SK-N-SH (cell line): Measurements from ENCODE around the gene AHRR.

Source experiments
- EZH2phosphoT487 ChIP-seq: fragments of 200-600 bp; sonication (generic); IDR thresholded peaks from 2 replicates; pipeline ENCODE4 v1.6.1; 2017; ENCODE audit warnings: low read depth, mixed run types, mild to moderate bottlenecking, antibody characterized with exemption, moderate library complexity, borderline replicate concordance
- REST ChIP-seq: IDR thresholded peaks from 2 replicates; pipeline ENCODE4 v1.6.1; 2012; ENCODE audit warnings: mild to moderate bottlenecking, low read depth, low read length, moderate library complexity
- TF ChIP-seq, protein P1 (sequence below): IDR thresholded peaks from 2 replicates; pipeline ENCODE4; 2012

DNA sequence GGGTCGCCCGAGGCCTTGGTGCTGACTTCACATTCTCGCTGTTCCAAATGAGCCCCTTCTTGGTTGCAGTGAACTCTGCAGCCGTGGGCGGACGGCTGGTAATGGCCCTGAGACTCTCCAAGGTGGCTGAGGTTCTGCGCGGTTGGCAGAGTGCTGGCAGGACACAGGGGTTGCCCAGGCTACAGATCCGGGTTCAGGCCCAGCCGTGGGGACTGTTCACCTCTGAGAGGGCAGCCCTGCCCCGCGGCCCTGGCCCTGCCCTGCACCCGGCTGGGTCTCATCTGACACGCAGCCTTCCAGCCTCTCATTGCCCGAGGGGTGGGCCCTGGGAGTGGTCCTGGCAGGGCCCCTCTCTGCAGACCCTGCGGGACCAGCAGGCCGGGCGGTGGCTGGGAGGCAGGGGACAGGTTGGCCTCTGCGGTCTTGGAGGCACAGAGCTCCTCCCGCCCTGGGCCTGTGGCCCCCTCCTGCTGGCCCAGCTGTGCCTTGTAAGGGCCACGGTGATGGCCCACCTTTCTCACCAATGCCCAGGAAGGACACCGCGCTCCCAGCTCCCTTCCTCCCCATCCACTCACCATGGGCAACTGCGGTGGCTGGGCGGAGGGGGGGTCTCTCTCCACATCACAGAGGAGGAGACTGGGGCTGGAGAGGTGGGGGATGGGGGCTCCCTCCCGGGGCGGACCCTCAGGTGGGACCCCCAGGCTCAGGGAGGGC lies 51.6 kb downstream of the AHRR start:
- TF ChIP-seq, protein P1, sequence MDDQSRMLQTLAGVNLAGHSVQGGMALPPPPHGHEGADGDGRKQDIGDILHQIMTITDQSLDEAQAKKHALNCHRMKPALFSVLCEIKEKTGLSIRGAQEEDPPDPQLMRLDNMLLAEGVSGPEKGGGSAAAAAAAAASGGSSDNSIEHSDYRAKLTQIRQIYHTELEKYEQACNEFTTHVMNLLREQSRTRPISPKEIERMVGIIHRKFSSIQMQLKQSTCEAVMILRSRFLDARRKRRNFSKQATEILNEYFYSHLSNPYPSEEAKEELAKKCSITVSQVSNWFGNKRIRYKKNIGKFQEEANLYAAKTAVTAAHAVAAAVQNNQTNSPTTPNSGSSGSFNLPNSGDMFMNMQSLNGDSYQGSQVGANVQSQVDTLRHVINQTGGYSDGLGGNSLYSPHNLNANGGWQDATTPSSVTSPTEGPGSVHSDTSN, result no peak
- TF ChIP-seq REST (no peak), EZH2phosphoT487 (no peak)
